Small intestine (tissue), 7 donors: Measurements from ENCODE around the gene ADD3. TPM values are rescaled to one million over a fixed set of nuclear protein-coding genes. Genes with fewer than 3 reads are reported as not detected.
A peak's percentile ranks its signal among the peaks of the same experiment; 100 is the strongest.

Experiments used
- DNase-seq, 2 donors: peaks; one replicate each; pipeline versions ENCODE4 v3.0.0 to v3.0.0-alpha.2; 2013
- FAIRE-seq: peaks from 2 replicates; lab custom pipeline; 2012; peaks lifted over from hg19 to GRCh38; lab: Jason Lieb, UNC
- H3K27ac ChIP-seq, 3 donors: one replicate each; pipeline ENCODE4 v1.5.1; 2013; ENCODE audit warnings: low read length in 2 of 3, mild to moderate bottlenecking in 2 of 3, control low read depth in 1 of 3, inconsistent platforms in 1 of 3, low read depth in 1 of 3, moderate library complexity in 1 of 3
- H3K27me3 ChIP-seq, 3 donors: one replicate each; pipeline ENCODE4 v1.6.1; 2013; ENCODE audit warnings: low read length in 3 of 3, inconsistent platforms in 1 of 3; ENCODE audit not compliant: control insufficient read depth in 3 of 3, insufficient read depth in 3 of 3
- H3K36me3 ChIP-seq, 3 donors: one replicate each; pipeline ENCODE4 v1.6.1; 2013; ENCODE audit warnings: low read length in 3 of 3, inconsistent platforms in 1 of 3, low read depth in 1 of 3, mild to moderate bottlenecking in 1 of 3, moderate library complexity in 1 of 3; ENCODE audit not compliant: control insufficient read depth in 3 of 3, insufficient read depth in 2 of 3
- H3K4me1 ChIP-seq, 3 donors: one replicate each; pipeline ENCODE4 v1.6.1; 2013; ENCODE audit warnings: low read length in 2 of 3, inconsistent platforms in 1 of 3, low read depth in 1 of 3, mild to moderate bottlenecking in 1 of 3, moderate library complexity in 1 of 3; ENCODE audit not compliant: control insufficient read depth in 3 of 3, insufficient read depth in 2 of 3
- H3K4me3 ChIP-seq, 3 donors: one replicate each; pipeline ENCODE4 v1.5.1; 2013; ENCODE audit warnings: low read length in 3 of 3, control low read depth in 1 of 3, inconsistent platforms in 1 of 3, low read depth in 1 of 3, mild to moderate bottlenecking in 1 of 3, moderate library complexity in 1 of 3
- H3K9me3 ChIP-seq, 2 donors: one replicate each; pipeline ENCODE4 v1.6.1; 2013; ENCODE audit warnings: low read depth in 1 of 2, low read length in 1 of 2; ENCODE audit not compliant: control insufficient read depth in 2 of 2, insufficient read depth in 1 of 2
- WGBS, 3 donors: extraction: QIAGEN DNeasy Blood & Tissue Kit; methylation state at CpG; one replicate each; pipeline ENCODE4 v1.1.7; 2013; 5-methylcytosine and 5-hydroxymethylcytosine counted together
- polyA plus RNA-seq, 4 donors: library from polyadenylated mRNA; stranded (reverse) in 3 of 4; unstranded in 1 of 4; fragments of 200-250 nt in 3 of 4; fragments of 120-200 nt in 1 of 4; gene quantifications; one replicate each; pipeline versions ENCODE4 v1.2.1 to v1.2.3, GENCODE V29; 2013
- donor health status: healthy with polysubstance abuse.
- donor health status: control.
- donor health status: control.
- donor health status: Bipolar disorder and iron deficiency.
- donor health status: healthy.

ADD3 gene
- polyA plus RNA-seq, 4 donors: 63.7 to 497 (median 99.1) TPM

- peaks cover 0 to 7% (median 0%) of the 10 kb centered on the region in 3 donors for H3K36me3 ChIP-seq
- no peaks in the 10 kb centered on the region for H3K9me3 ChIP-seq
- peak overlapping the region in 2 of 3 donors; percentile 8 to 40 for H3K27ac ChIP-seq
- no peak overlapping the region for H3K4me3 ChIP-seq
- H3K27me3 ChIP-seq: no peaks in the 10 kb centered on the region
- WGBS, 3 donors: 62 to 79% (median 75%) methylated on average over 2 of the region's 2 CpGs
- H3K4me1 ChIP-seq: peaks cover 0 to 54% (median 28%) of the 10 kb centered on the region in 3 donors
- DNase-seq: no peak
- no peak for FAIRE-seq
Observed at GRCh38 chr10:110074758-110075671, 67.2 kb downstream of the ADD3 start.

- peaks cover 0 to 7% (median 0%) of the 10 kb centered on the region in 3 donors for H3K36me3 ChIP-seq
- peaks cover 0 to 57% (median 25%) of the 10 kb centered on the region in 3 donors for H3K4me1 ChIP-seq
- no peak for FAIRE-seq
- H3K27ac ChIP-seq: peak overlapping the region in 1 of 3 donors; percentile 19
- no peaks in the 10 kb centered on the region for H3K27me3 ChIP-seq
- H3K4me3 ChIP-seq: no peak overlapping the region
- no peak for DNase-seq
- H3K9me3 ChIP-seq: no peaks in the 10 kb centered on the region
Observed at GRCh38 chr10:110075686-110076085, 67.9 kb downstream of the ADD3 start.

- H3K9me3 ChIP-seq: no peaks in the 10 kb centered on the region
- H3K27ac ChIP-seq: peak overlapping the region; percentile 71 to 86 (median 81)
- H3K27me3 ChIP-seq: no peaks in the 10 kb centered on the region
- FAIRE-seq: peak; percentile 30
- H3K4me1 ChIP-seq: peaks cover 0 to 60% (median 25%) of the 10 kb centered on the region in 3 donors
- no peak overlapping the region for H3K4me3 ChIP-seq
- DNase-seq: peak; percentile 91
- peaks cover 0 to 7% (median 0%) of the 10 kb centered on the region in 3 donors for H3K36me3 ChIP-seq
Observed at GRCh38 chr10:110076559-110077318, 69.0 kb downstream of the ADD3 start.

- 46 to 54% (median 50%) methylated on average over 5 of the region's 5 CpGs for WGBS, 3 donors
- H3K27ac ChIP-seq: peak overlapping the region; percentile 55 to 86 (median 86)
- H3K36me3 ChIP-seq: peaks cover 0 to 3% (median 0%) of the 10 kb centered on the region in 3 donors
- H3K27me3 ChIP-seq: no peaks in the 10 kb centered on the region
- FAIRE-seq (no peak), DNase-seq (peak in 1 of 2 donors; percentile 44)
- peak overlapping the region in 1 of 3 donors; percentile 1 for H3K4me3 ChIP-seq
- H3K4me1 ChIP-seq: peaks cover 0 to 60% (median 27%) of the 10 kb centered on the region in 3 donors
- no peaks in the 10 kb centered on the region for H3K9me3 ChIP-seq
Observed at GRCh38 chr10:110077436-110078130, 69.8 kb downstream of the ADD3 start.

- Histone ChIP-seq H3K9me3 (no peaks in the 10 kb centered on the region), H3K27ac (peak overlapping the region in 2 of 3 donors; percentile 86), H3K27me3 (no peaks in the 10 kb centered on the region), H3K36me3 (peaks cover 0 to 3% (median 0%) of the 10 kb centered on the region in 3 donors), H3K4me1 (peaks cover 0 to 64% (median 27%) of the 10 kb centered on the region in 3 donors), H3K4me3 (no peak overlapping the region)
- 61 to 77% (median 73%) methylated on average over 3 of the region's 3 CpGs for WGBS, 3 donors
- FAIRE-seq (no peak), DNase-seq (no peak)
Observed at GRCh38 chr10:110078317-110078716, 70.5 kb downstream of the ADD3 start.

GRCh38 chr10:110081911-110082310, 74.1 kb downstream of the ADD3 start:
- no peaks in the 10 kb centered on the region for H3K9me3 ChIP-seq
- H3K27ac ChIP-seq: peak overlapping the region in 2 of 3 donors; percentile 8 to 85
- H3K36me3 ChIP-seq: peaks cover 0 to 13% (median 0%) of the 10 kb centered on the region in 3 donors
- 33 to 41% (median 41%) methylated on average over 3 of the region's 3 CpGs for WGBS, 3 donors
- FAIRE-seq: no peak
- DNase-seq: no peak
- peaks cover 0 to 42% (median 13%) of the 10 kb centered on the region in 3 donors for H3K4me1 ChIP-seq
- no peak overlapping the region for H3K4me3 ChIP-seq
- no peaks in the 10 kb centered on the region for H3K27me3 ChIP-seq

GRCh38 chr10:110083884-110084283, 76.1 kb downstream of the ADD3 start:
- Histone ChIP-seq H3K27ac (no peak overlapping the region), H3K36me3 (peaks cover 0 to 16% (median 0%) of the 10 kb centered on the region in 3 donors), H3K4me3 (no peak overlapping the region), H3K27me3 (no peaks in the 10 kb centered on the region), H3K4me1 (peaks cover 0 to 22% (median 6%) of the 10 kb centered on the region in 3 donors), H3K9me3 (no peaks in the 10 kb centered on the region)
- FAIRE-seq: no peak
- no peak for DNase-seq

GRCh38 chr10:110087682-110088081, 79.9 kb downstream of the ADD3 start:
- Histone ChIP-seq H3K4me3 (no peak overlapping the region), H3K36me3 (peaks cover 0 to 17% (median 0%) of the 10 kb centered on the region in 3 donors), H3K9me3 (no peaks in the 10 kb centered on the region), H3K27ac (no peak overlapping the region), H3K4me1 (peaks cover 0 to 13% (median 4%) of the 10 kb centered on the region in 3 donors), H3K27me3 (no peaks in the 10 kb centered on the region)
- DNase-seq (no peak), FAIRE-seq (no peak)
- WGBS, 3 donors: 90 to 97% (median 93%) methylated on average over 4 of the region's 4 CpGs
